NB4 (cell line): Measurements from ENCODE around the gene OR5AN1.

Source experiments
- DNase-seq: peaks from one replicate; pipeline ENCODE4 v3.0.0; 2010; ENCODE audit warnings: low read depth
- H3K4me3 ChIP-seq: one replicate; pipeline ENCODE4 v1.5.1; 2011; ENCODE audit warnings: mild to moderate bottlenecking, low read depth, low read length, moderate library complexity
- MYC ChIP-seq: IDR thresholded peaks from 2 replicates; pipeline ENCODE4 v1.6.1; 2011; ENCODE audit warnings: low read depth, low read length
- POLR2A ChIP-seq: IDR thresholded peaks from 2 replicates; pipeline ENCODE4 v1.6.1; 2011; ENCODE audit warnings: mild to moderate bottlenecking; ENCODE audit not compliant: insufficient read length; ENCODE audit errors: extremely low read depth
- TF ChIP-seq, protein P1 (sequence below): IDR thresholded peaks from 2 replicates; pipeline ENCODE4 v1.6.1; 2011; ENCODE audit warnings: low read depth, low read length
- TF ChIP-seq, protein P2 (sequence below): IDR thresholded peaks from one replicate; pipeline ENCODE4 v1.5.1; 2012; ENCODE audit warnings: low read depth, low read length

The OR5AN1 gene

GRCh38 chr11:59416613-59417012 lies 57.9 kb downstream of the OR5AN1 start:
- no peak for DNase-seq
- no peak for TF ChIP-seq POLR2A
- no peak for TF ChIP-seq MYC
- TF ChIP-seq, protein P1, sequence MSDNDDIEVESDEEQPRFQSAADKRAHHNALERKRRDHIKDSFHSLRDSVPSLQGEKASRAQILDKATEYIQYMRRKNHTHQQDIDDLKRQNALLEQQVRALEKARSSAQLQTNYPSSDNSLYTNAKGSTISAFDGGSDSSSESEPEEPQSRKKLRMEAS, result no peak
- TF ChIP-seq, protein P2, sequence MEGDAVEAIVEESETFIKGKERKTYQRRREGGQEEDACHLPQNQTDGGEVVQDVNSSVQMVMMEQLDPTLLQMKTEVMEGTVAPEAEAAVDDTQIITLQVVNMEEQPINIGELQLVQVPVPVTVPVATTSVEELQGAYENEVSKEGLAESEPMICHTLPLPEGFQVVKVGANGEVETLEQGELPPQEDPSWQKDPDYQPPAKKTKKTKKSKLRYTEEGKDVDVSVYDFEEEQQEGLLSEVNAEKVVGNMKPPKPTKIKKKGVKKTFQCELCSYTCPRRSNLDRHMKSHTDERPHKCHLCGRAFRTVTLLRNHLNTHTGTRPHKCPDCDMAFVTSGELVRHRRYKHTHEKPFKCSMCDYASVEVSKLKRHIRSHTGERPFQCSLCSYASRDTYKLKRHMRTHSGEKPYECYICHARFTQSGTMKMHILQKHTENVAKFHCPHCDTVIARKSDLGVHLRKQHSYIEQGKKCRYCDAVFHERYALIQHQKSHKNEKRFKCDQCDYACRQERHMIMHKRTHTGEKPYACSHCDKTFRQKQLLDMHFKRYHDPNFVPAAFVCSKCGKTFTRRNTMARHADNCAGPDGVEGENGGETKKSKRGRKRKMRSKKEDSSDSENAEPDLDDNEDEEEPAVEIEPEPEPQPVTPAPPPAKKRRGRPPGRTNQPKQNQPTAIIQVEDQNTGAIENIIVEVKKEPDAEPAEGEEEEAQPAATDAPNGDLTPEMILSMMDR, result no peak
- H3K4me3 ChIP-seq, result no peak overlapping the region

- TF ChIP-seq POLR2A, result no peak
- TF ChIP-seq MYC, result no peak
- TF ChIP-seq, protein P2, result no peak
- TF ChIP-seq, protein P1, result no peak
- DNase-seq, result no peak
- H3K4me3 ChIP-seq, result no peak overlapping the region
These were observed 58.3 kb downstream of the OR5AN1 start for GRCh38 chr11:59417023-59417422.

DNA sequence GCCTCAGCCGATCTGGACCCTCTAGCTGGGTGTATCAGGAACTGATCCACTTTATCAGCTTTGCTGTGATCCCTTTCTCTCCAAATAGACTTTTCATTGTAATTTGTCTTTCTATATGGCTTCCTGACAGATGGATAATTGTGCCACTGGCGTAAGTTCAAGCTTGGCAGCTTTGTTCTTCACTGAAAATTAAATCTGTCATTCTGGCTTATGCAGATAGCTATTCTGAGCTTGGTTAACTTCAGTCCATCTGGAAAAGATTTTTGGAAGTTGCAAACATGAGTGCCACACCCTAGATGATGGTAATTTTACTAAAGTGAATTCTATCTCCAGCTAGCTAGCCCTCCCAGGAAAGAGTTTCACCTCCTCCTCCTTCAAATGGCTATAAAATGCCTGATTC lies 59.5 kb downstream of the OR5AN1 start:
- TF ChIP-seq MYC (no peak), POLR2A (no peak)
- TF ChIP-seq, protein P1, result no peak
- TF ChIP-seq, protein P2, result no peak
- H3K4me3 ChIP-seq, result no peak overlapping the region
- DNase-seq, result no peak
